Stomach (tissue), 4 donors: ENCODE data around the gene PANK2.

Experiments used
- CTCF ChIP-seq, 7 experiments: fragments of 450-650 bp in 4 of 7; fragments of 200-600 bp in 3 of 7; sonication (generic) in 3 of 7; IDR thresholded peaks; one replicate each; pipeline ENCODE4 v1.5.1; 2016 to 2019; ENCODE audit warnings: antibody characterized with exemption in 7 of 7, control low read depth in 2 of 7, mild to moderate bottlenecking in 1 of 7
- POLR2A ChIP-seq, 4 donors: fragments of 450-650 bp; IDR thresholded peaks; one replicate each; pipeline ENCODE4 v1.6.1; 2016; ENCODE audit warnings: antibody characterized with exemption in 4 of 4, control low read depth in 2 of 4, mild to moderate bottlenecking in 1 of 4, moderate library complexity in 1 of 4

- TF ChIP-seq CTCF (IDR thresholded peaks at IDR 0.05) (no peak), POLR2A (IDR thresholded peaks at IDR 0.05) (no peak)
Measured at GRCh38 chr20:3848565-3848964, 40.6 kb upstream of the PANK2 start.
